ENCODE measurements around the gene TMEM95. TPM values are rescaled to one million over a fixed set of nuclear protein-coding genes. Genes with fewer than 3 reads are reported as not detected.

Gene TMEM95
- total RNA-seq, 1 donor from 2014 or later: not detected

GRCh38 chr17:7398612-7399011, 43.7 kb downstream of the TMEM95 start:
- TF ChIP-seq CTCF (IDR thresholded peaks at IDR 0.05; ENCODE audit: unreplicated experiment): no peak
- peaks cover 11% of the 10 kb centered on the region for H3K4me1 Mint-ChIP-seq (ENCODE audit: low read depth)
- H3K9me3 Mint-ChIP-seq (ENCODE audit: low read depth): no peaks in the 10 kb centered on the region
- H3K4me3 Mint-ChIP-seq (ENCODE audit: low read depth): no peak overlapping the region
- peaks cover 3% of the 10 kb centered on the region for H3K36me3 Mint-ChIP-seq (ENCODE audit: insufficient read depth)
- no peak overlapping the region for H3K27ac Mint-ChIP-seq
- no peak for DNase-seq (ENCODE audit: low spot score, unreplicated experiment)
- no peaks in the 10 kb centered on the region for H3K27me3 Mint-ChIP-seq

GRCh38 chr17:7403043-7403726, 48.2 kb downstream of the TMEM95 start:
- no peak for DNase-seq (ENCODE audit: low spot score, unreplicated experiment)
- no peak for TF ChIP-seq CTCF (IDR thresholded peaks at IDR 0.05; ENCODE audit: unreplicated experiment)
- H3K9me3 Mint-ChIP-seq (ENCODE audit: low read depth): no peaks in the 10 kb centered on the region

GRCh38 chr17:7403727-7403976, 48.7 kb downstream of the TMEM95 start:
- peaks cover 17% of the 10 kb centered on the region for H3K27me3 Mint-ChIP-seq

More at GRCh38 chr17:7403043-7403726, 48.2 kb downstream of the TMEM95 start:
- H3K4me3 Mint-ChIP-seq (ENCODE audit: low read depth): peak overlapping the region; percentile 83
- H3K27me3 Mint-ChIP-seq: peaks cover 17% of the 10 kb centered on the region
- H3K4me1 Mint-ChIP-seq (ENCODE audit: low read depth): peaks cover 12% of the 10 kb centered on the region
- peak overlapping the region; percentile 97 for H3K27ac Mint-ChIP-seq
- peaks cover 3% of the 10 kb centered on the region for H3K36me3 Mint-ChIP-seq (ENCODE audit: insufficient read depth)

GRCh38 chr17:7403977-7404736, 49.2 kb downstream of the TMEM95 start, which contains the start of gene TMEM256:
TSS of gene TMEM256 (minus strand) at chr17:7404097. CDS start at chr17:7404084, 13 bp downstream.
- Mint-ChIP-seq H3K27me3 (peaks cover 19% of the 10 kb centered on the region), H3K4me3 (ENCODE audit: low read depth) (peak within 1 kb of the TSS; percentile 83), H3K36me3 (ENCODE audit: insufficient read depth) (peaks cover 5% of the 10 kb centered on the region), H3K27ac (peak within 1 kb of the TSS; percentile 97), H3K4me1 (ENCODE audit: low read depth) (peaks cover 12% of the 10 kb centered on the region), H3K9me3 (ENCODE audit: low read depth) (no peaks in the 10 kb centered on the region)
- peak; percentile 20 for TF ChIP-seq CTCF (IDR thresholded peaks at IDR 0.05; ENCODE audit: unreplicated experiment)
- DNase-seq (ENCODE audit: low spot score, unreplicated experiment): peak; percentile 95

More at GRCh38 chr17:7403727-7403976, 48.7 kb downstream of the TMEM95 start:
- H3K4me1 Mint-ChIP-seq (ENCODE audit: low read depth): peaks cover 12% of the 10 kb centered on the region
- TF ChIP-seq CTCF (IDR thresholded peaks at IDR 0.05; ENCODE audit: unreplicated experiment): no peak
- peaks cover 3% of the 10 kb centered on the region for H3K36me3 Mint-ChIP-seq (ENCODE audit: insufficient read depth)
- H3K9me3 Mint-ChIP-seq (ENCODE audit: low read depth): no peaks in the 10 kb centered on the region
- peak overlapping the region; percentile 83 for H3K4me3 Mint-ChIP-seq (ENCODE audit: low read depth)
- peak overlapping the region; percentile 97 for H3K27ac Mint-ChIP-seq
- DNase-seq (ENCODE audit: low spot score, unreplicated experiment): no peak

GRCh38 chr17:7404737-7405349, 49.9 kb downstream of the TMEM95 start:
- H3K36me3 Mint-ChIP-seq (ENCODE audit: insufficient read depth): peaks cover 11% of the 10 kb centered on the region
- no peak for TF ChIP-seq CTCF (IDR thresholded peaks at IDR 0.05; ENCODE audit: unreplicated experiment)
- peak overlapping the region; percentile 97 for H3K27ac Mint-ChIP-seq
- peaks cover 26% of the 10 kb centered on the region for H3K27me3 Mint-ChIP-seq
- peaks cover 12% of the 10 kb centered on the region for H3K4me1 Mint-ChIP-seq (ENCODE audit: low read depth)
- no peak for DNase-seq (ENCODE audit: low spot score, unreplicated experiment)
- H3K9me3 Mint-ChIP-seq (ENCODE audit: low read depth): no peaks in the 10 kb centered on the region
- peak overlapping the region; percentile 83 for H3K4me3 Mint-ChIP-seq (ENCODE audit: low read depth)
